Gastroesophageal sphincter (tissue), 3 donors: ENCODE measurements around the gene METTL21C.

Source experiments
- EP300 ChIP-seq: sonication (generic); formaldehyde crosslinking; IDR thresholded peaks from one replicate; pipeline ENCODE4 v1.6.1; 2017; ENCODE audit warnings: antibody characterized with exemption, mild to moderate bottlenecking
- POLR2A ChIP-seq, 2 donors: fragments of 450-650 bp; IDR thresholded peaks; one replicate each; pipeline ENCODE4 v1.6.1; 2017; ENCODE audit warnings: antibody characterized with exemption in 2 of 2, mild to moderate bottlenecking in 2 of 2, moderate library complexity in 1 of 2
- POLR2AphosphoS5 ChIP-seq: sonication (generic); formaldehyde crosslinking; IDR thresholded peaks from one replicate; pipeline ENCODE4 v1.6.1; 2017; ENCODE audit warnings: antibody characterized with exemption
- TF ChIP-seq, protein P1 (sequence below), 4 experiments: fragments of 200-600 bp in 2 of 4; fragments of 450-650 bp in 2 of 4; sonication (generic) in 1 of 4; IDR thresholded peaks; one replicate each; pipeline ENCODE4 v1.5.1; 2017 to 2019; ENCODE audit warnings: antibody characterized with exemption in 4 of 4, mild to moderate bottlenecking in 2 of 4, moderate library complexity in 2 of 4

DNA sequence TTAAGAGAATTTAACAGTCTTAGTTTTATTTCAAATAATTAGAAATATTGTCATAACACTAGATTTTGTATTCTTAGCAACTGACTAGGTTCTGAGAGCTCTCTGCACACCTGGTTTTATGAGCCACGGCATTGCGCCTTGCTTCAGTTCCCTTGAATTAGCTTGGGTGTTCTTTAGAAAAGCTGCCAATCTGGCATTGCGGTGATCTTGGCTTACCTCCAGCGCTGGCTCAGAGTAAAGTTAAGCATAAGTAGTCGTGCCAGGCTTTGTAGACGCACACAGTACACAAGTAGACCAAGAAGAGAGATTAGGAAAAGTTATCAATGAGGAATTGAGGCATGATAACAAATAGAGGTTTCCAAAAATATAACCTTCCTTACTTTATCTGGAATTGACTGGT is 52.4 kb downstream of the METTL21C start:
- TF ChIP-seq, protein P1, sequence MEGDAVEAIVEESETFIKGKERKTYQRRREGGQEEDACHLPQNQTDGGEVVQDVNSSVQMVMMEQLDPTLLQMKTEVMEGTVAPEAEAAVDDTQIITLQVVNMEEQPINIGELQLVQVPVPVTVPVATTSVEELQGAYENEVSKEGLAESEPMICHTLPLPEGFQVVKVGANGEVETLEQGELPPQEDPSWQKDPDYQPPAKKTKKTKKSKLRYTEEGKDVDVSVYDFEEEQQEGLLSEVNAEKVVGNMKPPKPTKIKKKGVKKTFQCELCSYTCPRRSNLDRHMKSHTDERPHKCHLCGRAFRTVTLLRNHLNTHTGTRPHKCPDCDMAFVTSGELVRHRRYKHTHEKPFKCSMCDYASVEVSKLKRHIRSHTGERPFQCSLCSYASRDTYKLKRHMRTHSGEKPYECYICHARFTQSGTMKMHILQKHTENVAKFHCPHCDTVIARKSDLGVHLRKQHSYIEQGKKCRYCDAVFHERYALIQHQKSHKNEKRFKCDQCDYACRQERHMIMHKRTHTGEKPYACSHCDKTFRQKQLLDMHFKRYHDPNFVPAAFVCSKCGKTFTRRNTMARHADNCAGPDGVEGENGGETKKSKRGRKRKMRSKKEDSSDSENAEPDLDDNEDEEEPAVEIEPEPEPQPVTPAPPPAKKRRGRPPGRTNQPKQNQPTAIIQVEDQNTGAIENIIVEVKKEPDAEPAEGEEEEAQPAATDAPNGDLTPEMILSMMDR (IDR thresholded peaks at IDR 0.05): no peak
- no peak for TF ChIP-seq EP300
- no peak for TF ChIP-seq POLR2A (IDR thresholded peaks at IDR 0.05)
- no peak for TF ChIP-seq POLR2AphosphoS5
